Measurements from ENCODE around the gene TMEM30A.

The TMEM30A gene

GRCh38 chr6:75306064-75306463 is 21.5 kb upstream of the TMEM30A start:
- TF ChIP-seq CTCF (conservative IDR thresholded peaks at IDR 0.05; ENCODE audit: low read depth): no peak
- CTCF ChIA-PET: no interaction called here
- POLR2A ChIA-PET (ENCODE audit: low non-redundant PET): no interaction called here
- no peak overlapping the region for H3K27ac ChIP-seq
- no peak for DNase-seq (ENCODE audit: low spot score)

- no peak for DNase-seq (ENCODE audit: low spot score)
- POLR2A ChIA-PET (ENCODE audit: low non-redundant PET): no interaction called here
- CTCF ChIA-PET: no interaction called here
- H3K27ac ChIP-seq: no peak overlapping the region
- TF ChIP-seq CTCF (conservative IDR thresholded peaks at IDR 0.05; ENCODE audit: low read depth): no peak
These were observed 21.0 kb upstream of the TMEM30A start for GRCh38 chr6:75305573-75305972.

GRCh38 chr6:75302280-75302679 is 17.7 kb upstream of the TMEM30A start:
- TF ChIP-seq CTCF (conservative IDR thresholded peaks at IDR 0.05; ENCODE audit: low read depth): no peak
- H3K27ac ChIP-seq: no peak overlapping the region
- no peak for DNase-seq (ENCODE audit: low spot score)
- POLR2A ChIA-PET (ENCODE audit: low non-redundant PET): no interaction called here
- CTCF ChIA-PET: interaction anchor here (0.7 kb wide), 1 partner anchor 97 kb away, joined by 3 read pairs; no protein-coding TSS in a partner anchor

- CTCF ChIA-PET: interaction anchor here (1.1 kb wide), 1 partner anchor 217 kb away, joined by 3 read pairs; no protein-coding TSS in a partner anchor
- TF ChIP-seq CTCF (conservative IDR thresholded peaks at IDR 0.05; ENCODE audit: low read depth): no peak
- DNase-seq (ENCODE audit: low spot score): no peak
- POLR2A ChIA-PET (ENCODE audit: low non-redundant PET): no interaction called here
- H3K27ac ChIP-seq: no peak overlapping the region
These were observed 16.9 kb upstream of the TMEM30A start for GRCh38 chr6:75301537-75301936.

GRCh38 chr6:75301088-75301487 is 16.5 kb upstream of the TMEM30A start:
- ChIA-PET POLR2A (ENCODE audit: low non-redundant PET) (no interaction called here), CTCF (interaction anchor here (1.1 kb wide), 1 partner anchor 218 kb away, joined by 3 read pairs; no protein-coding TSS in a partner anchor)
- DNase-seq (ENCODE audit: low spot score): no peak
- TF ChIP-seq CTCF (conservative IDR thresholded peaks at IDR 0.05; ENCODE audit: low read depth): no peak
- no peak overlapping the region for H3K27ac ChIP-seq

- ChIA-PET POLR2A (ENCODE audit: low non-redundant PET) (no interaction called here), CTCF (interaction anchor here (0.9 kb wide), 1 partner anchor 246 kb away, joined by 4 read pairs; no protein-coding TSS in a partner anchor)
These were observed 15.9 kb upstream of the TMEM30A start for GRCh38 chr6:75300531-75300855.

More at GRCh38 chr6:75300531-75300855, 15.9 kb upstream of the TMEM30A start:
- no peak overlapping the region for H3K27ac ChIP-seq
- DNase-seq (ENCODE audit: low spot score): no peak
- no peak for TF ChIP-seq CTCF (conservative IDR thresholded peaks at IDR 0.05; ENCODE audit: low read depth)
